Smooth muscle cell (in vitro differentiated cells): Measurements from ENCODE around the gene SYNE1. TPM values are rescaled to one million over a fixed set of nuclear protein-coding genes. Genes with fewer than 3 reads are reported as not detected.

Experiments used
- DNase-seq: peaks from one replicate; lab custom pipeline; 2025; ENCODE audit not compliant: unreplicated experiment; lab: John Stamatoyannopoulos, UW
- H2AFZ ChIP-seq: fragments of 200-600 bp; sonication (generic); 2 replicates; pipeline ENCODE4 v1.6.0; 2016; ENCODE audit warnings: antibody characterized with exemption, low read depth, mild to moderate bottlenecking
- H3F3A ChIP-seq: fragments of 200-600 bp; sonication (generic); 2 replicates; pipeline ENCODE4 v1.6.0; 2017; ENCODE audit warnings: antibody characterized with exemption, low read depth
- H3K27ac ChIP-seq: fragments of 200-600 bp; sonication (generic); 2 replicates; pipeline ENCODE4 v1.5.1; 2016; ENCODE audit warnings: low read depth, mild to moderate bottlenecking
- H3K27me3 ChIP-seq: fragments of 200-600 bp; sonication (generic); 2 replicates; pipeline ENCODE4 v1.6.1; 2016; ENCODE audit warnings: low read depth, mild to moderate bottlenecking
- H3K36me3 ChIP-seq: fragments of 200-600 bp; sonication (generic); 2 replicates; pipeline ENCODE4 v1.5.1; 2016; ENCODE audit warnings: low read depth
- H3K4me1 ChIP-seq: fragments of 200-600 bp; sonication (generic); 2 replicates; pipeline ENCODE4 v1.5.1; 2016; ENCODE audit warnings: low read depth
- H3K4me2 ChIP-seq: fragments of 200-600 bp; sonication (generic); 2 replicates; pipeline ENCODE4 v1.6.0; 2016; ENCODE audit warnings: mild to moderate bottlenecking
- H3K4me3 ChIP-seq: fragments of 200-600 bp; sonication (generic); 2 replicates; pipeline ENCODE4 v1.5.1; 2016; ENCODE audit warnings: mild to moderate bottlenecking
- H3K79me2 ChIP-seq: fragments of 200-600 bp; sonication (generic); 2 replicates; pipeline ENCODE4 v1.6.0; 2016; ENCODE audit warnings: low read depth, mild to moderate bottlenecking
- H3K9ac ChIP-seq: fragments of 200-600 bp; sonication (generic); 2 replicates; pipeline ENCODE4 v1.6.0; 2016; ENCODE audit warnings: low read depth
- H3K9me3 ChIP-seq: fragments of 200-600 bp; sonication (generic); replicated peaks from 2 replicates; pipeline ENCODE4 v1.5.1; 2016; ENCODE audit warnings: low read depth
- H4K20me1 ChIP-seq: fragments of 200-600 bp; sonication (generic); 2 replicates; pipeline ENCODE4 v1.6.0; 2016; ENCODE audit warnings: low read depth
- WGBS: methylation state at CpG from one replicate; pipeline ENCODE4 v1.1.7; 2016; ENCODE audit warnings: low lambda C conversion rate; 5-methylcytosine and 5-hydroxymethylcytosine counted together
- polyA plus RNA-seq: library from polyadenylated mRNA; unstranded; fragments of >200 nt; fragmentation: Nextera tagmentation; extraction: Ambion mirVana; gene quantifications from 2 replicates; pipeline ENCODE4 v1.2.1, GENCODE V29; 2016
- total RNA-seq: library from RNA; depleted of rRNA; stranded (reverse); fragments of >200 nt; gene quantifications from 2 replicates; pipeline ENCODE4 v1.2.3, GENCODE V29; 2014
- TF ChIP-seq, protein P1 (sequence below): fragments of 200-600 bp; sonication (generic); IDR thresholded peaks from 2 replicates; pipeline ENCODE4 v1.5.1; 2017; ENCODE audit warnings: borderline replicate concordance, mild to moderate bottlenecking, antibody characterized with exemption; ENCODE audit not compliant: insufficient read depth, poor library complexity, severe bottlenecking

SYNE1 gene
- total and polyA plus RNA-seq, 2 experiments from 2014 or later, result 18.2 to 56.2 TPM

DNA sequence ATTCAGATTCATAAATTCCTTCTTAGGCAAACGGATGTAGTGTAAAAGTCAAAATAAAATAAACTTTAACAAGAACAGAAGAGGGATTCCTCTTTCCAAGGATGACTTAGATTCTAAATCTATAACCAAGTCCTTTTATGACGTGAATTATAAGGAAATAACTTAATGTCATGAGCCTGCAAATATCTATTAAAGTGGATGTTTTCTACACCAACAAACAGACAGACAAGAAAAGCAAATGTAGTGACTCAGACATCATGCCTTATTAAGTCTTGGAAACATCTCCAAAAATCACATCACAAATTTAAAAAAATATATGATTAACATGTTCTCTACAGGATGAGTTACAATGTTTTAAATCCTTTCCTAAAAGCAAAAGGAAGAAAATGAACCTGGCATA is 432.6 kb downstream of the SYNE1 start:
- H3K4me3 ChIP-seq, result no peak overlapping the region
- no peak overlapping the region for H2AFZ ChIP-seq
- TF ChIP-seq, protein P1, sequence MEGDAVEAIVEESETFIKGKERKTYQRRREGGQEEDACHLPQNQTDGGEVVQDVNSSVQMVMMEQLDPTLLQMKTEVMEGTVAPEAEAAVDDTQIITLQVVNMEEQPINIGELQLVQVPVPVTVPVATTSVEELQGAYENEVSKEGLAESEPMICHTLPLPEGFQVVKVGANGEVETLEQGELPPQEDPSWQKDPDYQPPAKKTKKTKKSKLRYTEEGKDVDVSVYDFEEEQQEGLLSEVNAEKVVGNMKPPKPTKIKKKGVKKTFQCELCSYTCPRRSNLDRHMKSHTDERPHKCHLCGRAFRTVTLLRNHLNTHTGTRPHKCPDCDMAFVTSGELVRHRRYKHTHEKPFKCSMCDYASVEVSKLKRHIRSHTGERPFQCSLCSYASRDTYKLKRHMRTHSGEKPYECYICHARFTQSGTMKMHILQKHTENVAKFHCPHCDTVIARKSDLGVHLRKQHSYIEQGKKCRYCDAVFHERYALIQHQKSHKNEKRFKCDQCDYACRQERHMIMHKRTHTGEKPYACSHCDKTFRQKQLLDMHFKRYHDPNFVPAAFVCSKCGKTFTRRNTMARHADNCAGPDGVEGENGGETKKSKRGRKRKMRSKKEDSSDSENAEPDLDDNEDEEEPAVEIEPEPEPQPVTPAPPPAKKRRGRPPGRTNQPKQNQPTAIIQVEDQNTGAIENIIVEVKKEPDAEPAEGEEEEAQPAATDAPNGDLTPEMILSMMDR, result no peak
- no peaks in the 10 kb centered on the region for H3K79me2 ChIP-seq
- DNase-seq, result no peak
- H3K9ac ChIP-seq, result no peak overlapping the region
- no peak overlapping the region for H3K4me2 ChIP-seq
- no peaks in the 10 kb centered on the region for H3F3A ChIP-seq
- H3K9me3 ChIP-seq, result no peaks in the 10 kb centered on the region
- peaks cover 40% of the 10 kb centered on the region for H3K36me3 ChIP-seq
- WGBS, result 97% methylated on average over 2 of the region's 2 CpGs
- no peaks in the 10 kb centered on the region for H3K4me1 ChIP-seq
- H3K27ac ChIP-seq, result no peak overlapping the region
- H4K20me1 ChIP-seq, result no peaks in the 10 kb centered on the region
- no peaks in the 10 kb centered on the region for H3K27me3 ChIP-seq

GRCh38 chr6:152201120-152201519 is 436.0 kb downstream of the SYNE1 start:
- no peak for DNase-seq
- H3K4me3 ChIP-seq, result no peak overlapping the region
- H3K4me1 ChIP-seq, result no peaks in the 10 kb centered on the region
- H3K9me3 ChIP-seq, result no peaks in the 10 kb centered on the region
- H3K27me3 ChIP-seq, result no peaks in the 10 kb centered on the region
- H3K36me3 ChIP-seq, result peaks cover 28% of the 10 kb centered on the region
- TF ChIP-seq, protein P1, result no peak
- WGBS, result 19% methylated on average over 3 of the region's 3 CpGs
- H3F3A ChIP-seq, result no peaks in the 10 kb centered on the region
- H3K4me2 ChIP-seq, result no peak overlapping the region
- no peaks in the 10 kb centered on the region for H4K20me1 ChIP-seq
- no peak overlapping the region for H2AFZ ChIP-seq
- no peaks in the 10 kb centered on the region for H3K79me2 ChIP-seq
- no peak overlapping the region for H3K9ac ChIP-seq
- H3K27ac ChIP-seq, result no peak overlapping the region

DNA sequence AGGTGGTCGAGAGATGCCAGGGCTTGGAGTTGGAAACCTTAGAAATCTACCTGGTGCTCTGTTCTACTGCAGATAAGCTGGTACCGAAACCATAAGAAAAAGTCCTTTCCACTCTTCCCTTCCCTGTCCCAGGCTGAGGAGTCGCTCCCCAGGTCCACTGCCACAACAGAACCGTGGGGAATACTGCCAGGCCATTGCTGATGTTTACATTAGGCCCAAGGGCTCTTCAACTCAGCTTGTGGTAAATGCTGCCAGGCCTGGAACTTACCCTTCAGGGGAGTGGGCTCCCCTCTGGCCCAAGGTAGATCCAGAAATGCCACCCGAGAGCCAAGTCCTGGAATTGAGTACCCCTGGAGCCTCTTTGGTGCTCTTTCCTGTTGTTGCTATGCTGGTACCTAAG is 441.3 kb downstream of the SYNE1 start:
- H3K27me3 ChIP-seq, result no peaks in the 10 kb centered on the region
- H3K9me3 ChIP-seq, result peaks cover 4% of the 10 kb centered on the region
- H3K9ac ChIP-seq, result no peak overlapping the region
- H2AFZ ChIP-seq, result no peak overlapping the region
- TF ChIP-seq, protein P1, result no peak
- no peak overlapping the region for H3K27ac ChIP-seq
- peaks cover 14% of the 10 kb centered on the region for H3K36me3 ChIP-seq
- H3K4me1 ChIP-seq, result no peaks in the 10 kb centered on the region
- H4K20me1 ChIP-seq, result no peaks in the 10 kb centered on the region
- no peak overlapping the region for H3K4me2 ChIP-seq
- H3K4me3 ChIP-seq, result no peak overlapping the region
- H3F3A ChIP-seq, result no peaks in the 10 kb centered on the region
- DNase-seq, result no peak
- H3K79me2 ChIP-seq, result no peaks in the 10 kb centered on the region
- 89% methylated on average over 5 of the region's 5 CpGs for WGBS

GRCh38 chr6:152189736-152190135 is 447.4 kb downstream of the SYNE1 start:
- no peak overlapping the region for H3K27ac ChIP-seq
- H4K20me1 ChIP-seq, result no peaks in the 10 kb centered on the region
- no peak overlapping the region for H3K4me2 ChIP-seq
- DNase-seq, result no peak
- no peaks in the 10 kb centered on the region for H3K27me3 ChIP-seq
- H3K4me1 ChIP-seq, result no peaks in the 10 kb centered on the region
- no peak overlapping the region for H3K9ac ChIP-seq
- no peaks in the 10 kb centered on the region for H3F3A ChIP-seq
- H3K36me3 ChIP-seq, result peaks cover 17% of the 10 kb centered on the region
- no peak overlapping the region for H2AFZ ChIP-seq
- TF ChIP-seq, protein P1, result no peak
- H3K79me2 ChIP-seq, result no peaks in the 10 kb centered on the region
- H3K4me3 ChIP-seq, result no peak overlapping the region
- H3K9me3 ChIP-seq, result peaks cover 4% of the 10 kb centered on the region
- WGBS, result 91% methylated on average over 2 of the region's 2 CpGs
